ENCODE data around the gene ARHGEF3.

Gene ARHGEF3

DNA sequence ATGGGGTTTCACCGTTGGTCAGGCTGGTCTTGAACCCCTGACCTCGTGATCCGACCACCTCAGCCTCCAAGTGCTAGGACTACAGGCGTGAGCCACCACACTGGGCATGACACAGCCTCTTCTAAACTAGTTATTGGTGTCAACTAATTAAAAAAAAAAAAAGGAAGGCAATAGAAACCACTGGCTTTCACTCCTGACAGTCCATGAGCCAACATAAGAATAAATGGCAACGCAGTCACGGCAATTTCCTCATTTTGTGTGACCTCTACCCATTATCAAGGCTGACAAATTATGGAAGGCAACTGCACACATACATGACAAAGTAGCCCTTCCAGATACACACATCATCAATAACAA, 5.9 kb downstream of the ARHGEF3 start:
- TF ChIP-seq, protein P1, sequence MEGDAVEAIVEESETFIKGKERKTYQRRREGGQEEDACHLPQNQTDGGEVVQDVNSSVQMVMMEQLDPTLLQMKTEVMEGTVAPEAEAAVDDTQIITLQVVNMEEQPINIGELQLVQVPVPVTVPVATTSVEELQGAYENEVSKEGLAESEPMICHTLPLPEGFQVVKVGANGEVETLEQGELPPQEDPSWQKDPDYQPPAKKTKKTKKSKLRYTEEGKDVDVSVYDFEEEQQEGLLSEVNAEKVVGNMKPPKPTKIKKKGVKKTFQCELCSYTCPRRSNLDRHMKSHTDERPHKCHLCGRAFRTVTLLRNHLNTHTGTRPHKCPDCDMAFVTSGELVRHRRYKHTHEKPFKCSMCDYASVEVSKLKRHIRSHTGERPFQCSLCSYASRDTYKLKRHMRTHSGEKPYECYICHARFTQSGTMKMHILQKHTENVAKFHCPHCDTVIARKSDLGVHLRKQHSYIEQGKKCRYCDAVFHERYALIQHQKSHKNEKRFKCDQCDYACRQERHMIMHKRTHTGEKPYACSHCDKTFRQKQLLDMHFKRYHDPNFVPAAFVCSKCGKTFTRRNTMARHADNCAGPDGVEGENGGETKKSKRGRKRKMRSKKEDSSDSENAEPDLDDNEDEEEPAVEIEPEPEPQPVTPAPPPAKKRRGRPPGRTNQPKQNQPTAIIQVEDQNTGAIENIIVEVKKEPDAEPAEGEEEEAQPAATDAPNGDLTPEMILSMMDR (IDR thresholded peaks at IDR 0.05; ENCODE audit: borderline replicate concordance, insufficient read depth, low read depth, low read length) = no peak
- H3K4me3 ChIP-seq (ENCODE audit: low read depth, low read length) = no peak overlapping the region

- no peak overlapping the region for H3K4me3 ChIP-seq (ENCODE audit: low read depth, low read length)
Observed at GRCh38 chr3:56795097-56795828, 6.5 kb downstream of the ARHGEF3 start.

GRCh38 chr3:56792193-56792592, 9.6 kb downstream of the ARHGEF3 start:
- TF ChIP-seq, protein P1 (IDR thresholded peaks at IDR 0.05; ENCODE audit: borderline replicate concordance, insufficient read depth, low read depth, low read length) = no peak

More at GRCh38 chr3:56795097-56795828, 6.5 kb downstream of the ARHGEF3 start:
- TF ChIP-seq, protein P1 (IDR thresholded peaks at IDR 0.05; ENCODE audit: borderline replicate concordance, insufficient read depth, low read depth, low read length) = no peak

DNA sequence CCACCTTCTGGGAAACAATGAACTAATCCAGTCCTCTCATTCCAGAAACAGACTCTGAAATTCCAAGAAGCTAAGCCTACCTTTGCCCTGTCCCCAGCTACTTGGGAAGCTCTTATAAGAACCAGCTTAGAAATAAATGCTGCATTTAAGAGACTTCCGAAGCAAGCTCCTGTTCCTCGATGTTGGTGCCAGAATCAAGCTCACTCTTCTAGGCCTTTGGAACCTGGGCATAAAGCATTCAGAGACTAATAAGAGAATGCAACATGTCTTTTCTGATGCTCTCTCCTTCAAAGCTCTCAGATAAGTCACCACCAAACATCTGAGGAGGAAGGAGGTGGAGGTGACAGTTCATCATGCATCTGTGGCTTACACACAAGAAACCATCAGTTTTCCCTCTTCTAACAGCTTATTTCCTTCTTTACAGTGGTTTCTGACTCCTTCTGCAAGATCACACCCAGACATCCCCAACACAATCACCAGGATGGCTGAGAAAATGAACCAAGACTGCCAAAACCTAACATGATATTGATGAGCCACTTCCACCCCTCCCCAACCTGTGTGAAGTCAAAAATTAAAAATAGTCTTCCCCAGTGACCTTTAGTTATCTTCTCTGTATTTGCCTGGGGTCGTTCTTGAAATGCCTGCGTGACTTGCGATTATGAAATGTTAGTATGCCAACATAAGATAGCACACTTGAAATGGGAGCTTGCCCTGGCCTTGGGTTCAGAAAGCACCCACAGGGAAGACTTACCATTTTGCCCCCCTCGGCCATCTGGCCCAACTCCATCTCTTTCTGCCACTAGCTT, 11.5 kb downstream of the ARHGEF3 start:
- TF ChIP-seq, protein P1 (IDR thresholded peaks at IDR 0.05; ENCODE audit: borderline replicate concordance, insufficient read depth, low read depth, low read length) = no peak
- H3K4me3 ChIP-seq (ENCODE audit: low read depth, low read length) = no peak overlapping the region

More at GRCh38 chr3:56792193-56792592, 9.6 kb downstream of the ARHGEF3 start:
- no peak overlapping the region for H3K4me3 ChIP-seq (ENCODE audit: low read depth, low read length)

GRCh38 chr3:56789076-56789475, 12.7 kb downstream of the ARHGEF3 start:
- TF ChIP-seq, protein P1 (IDR thresholded peaks at IDR 0.05; ENCODE audit: borderline replicate concordance, insufficient read depth, low read depth, low read length) = no peak
- H3K4me3 ChIP-seq (ENCODE audit: low read depth, low read length) = no peak overlapping the region

DNA sequence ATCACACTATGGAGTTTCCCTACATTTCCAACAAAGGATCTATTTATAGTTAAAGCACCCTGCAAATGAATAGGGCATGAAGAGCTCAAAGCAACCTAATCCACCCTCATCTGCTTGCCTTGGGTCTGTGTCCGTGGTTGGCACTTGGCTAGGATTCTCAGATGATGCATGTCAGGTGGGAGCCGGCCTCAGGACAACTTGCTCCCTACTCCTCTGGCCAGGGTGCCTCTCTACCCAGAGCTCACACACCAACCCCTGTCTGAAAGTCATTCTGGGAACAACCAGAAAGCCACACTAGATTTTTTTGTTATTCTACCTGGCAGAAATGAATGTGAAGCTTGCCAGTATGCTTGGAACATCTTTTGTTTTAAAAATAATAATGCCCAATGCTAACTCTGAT, 13.2 kb downstream of the ARHGEF3 start:
- TF ChIP-seq, protein P1 (IDR thresholded peaks at IDR 0.05; ENCODE audit: borderline replicate concordance, insufficient read depth, low read depth, low read length) = no peak
- no peak overlapping the region for H3K4me3 ChIP-seq (ENCODE audit: low read depth, low read length)

Measured in GM12875 (cell line).